ENCODE data around the gene SETX.

- TF ChIP-seq, protein P1, sequence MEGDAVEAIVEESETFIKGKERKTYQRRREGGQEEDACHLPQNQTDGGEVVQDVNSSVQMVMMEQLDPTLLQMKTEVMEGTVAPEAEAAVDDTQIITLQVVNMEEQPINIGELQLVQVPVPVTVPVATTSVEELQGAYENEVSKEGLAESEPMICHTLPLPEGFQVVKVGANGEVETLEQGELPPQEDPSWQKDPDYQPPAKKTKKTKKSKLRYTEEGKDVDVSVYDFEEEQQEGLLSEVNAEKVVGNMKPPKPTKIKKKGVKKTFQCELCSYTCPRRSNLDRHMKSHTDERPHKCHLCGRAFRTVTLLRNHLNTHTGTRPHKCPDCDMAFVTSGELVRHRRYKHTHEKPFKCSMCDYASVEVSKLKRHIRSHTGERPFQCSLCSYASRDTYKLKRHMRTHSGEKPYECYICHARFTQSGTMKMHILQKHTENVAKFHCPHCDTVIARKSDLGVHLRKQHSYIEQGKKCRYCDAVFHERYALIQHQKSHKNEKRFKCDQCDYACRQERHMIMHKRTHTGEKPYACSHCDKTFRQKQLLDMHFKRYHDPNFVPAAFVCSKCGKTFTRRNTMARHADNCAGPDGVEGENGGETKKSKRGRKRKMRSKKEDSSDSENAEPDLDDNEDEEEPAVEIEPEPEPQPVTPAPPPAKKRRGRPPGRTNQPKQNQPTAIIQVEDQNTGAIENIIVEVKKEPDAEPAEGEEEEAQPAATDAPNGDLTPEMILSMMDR (conservative IDR thresholded peaks at IDR 0.05; ENCODE audit: low read length) = no peak
- TF ChIP-seq EZH2phosphoT487 (IDR thresholded peaks at IDR 0.05; ENCODE audit: borderline replicate concordance, low read depth, low read length) = no peak
Observed at GRCh38 chr9:132221941-132222340, 132.8 kb downstream of the SETX start.

Measured in OCI-LY7 (cell line).